ENCODE data around the gene KANK2.
"Not testable (repeated sequence)": the region's sequence is repeated elsewhere in the genome, so short reads cannot be mapped to it uniquely, and the experiment has no call there.

The KANK2 gene

DNA sequence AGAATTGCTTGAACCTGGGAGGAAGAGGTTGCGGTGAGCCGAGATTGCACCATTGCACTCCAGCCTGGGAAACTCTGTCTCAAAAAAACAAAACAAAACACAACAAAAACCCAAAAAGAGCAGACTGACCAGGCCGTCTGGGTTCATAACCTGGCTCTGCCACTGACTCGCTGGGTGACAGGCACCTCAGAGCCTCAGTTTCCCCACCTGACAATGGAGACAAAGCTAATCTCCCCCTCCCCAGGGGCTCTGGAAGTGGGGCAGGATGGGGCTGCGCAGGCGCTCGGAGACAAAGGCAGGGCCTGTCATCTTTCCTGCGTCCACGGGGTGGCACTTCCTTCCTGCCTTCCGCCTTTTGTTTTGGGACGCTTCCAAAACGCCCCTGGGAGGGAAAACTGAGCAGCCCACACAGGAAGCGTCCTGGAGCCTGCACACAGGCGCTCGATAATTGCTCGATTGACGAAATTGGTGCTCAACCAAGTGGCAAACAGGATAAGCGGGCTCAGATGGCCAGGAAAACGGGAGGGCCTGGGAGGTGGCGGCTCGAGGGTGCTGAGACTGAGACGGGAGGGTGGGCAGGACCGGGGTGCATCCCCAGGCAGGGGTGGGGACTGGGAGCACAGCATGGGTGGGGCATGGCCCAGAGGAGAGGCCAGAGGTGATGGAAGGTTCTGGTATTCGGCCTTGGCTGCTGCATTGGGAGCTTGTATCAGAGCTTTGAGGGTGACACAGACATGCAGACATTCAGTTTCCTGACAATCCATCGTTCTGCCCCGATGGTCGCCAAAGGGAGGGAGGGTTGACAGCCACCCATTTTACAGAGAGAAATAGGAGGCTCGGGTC is 59.6 kb downstream of the KANK2 start:
- peak; percentile 94 for DNase-seq

DNA sequence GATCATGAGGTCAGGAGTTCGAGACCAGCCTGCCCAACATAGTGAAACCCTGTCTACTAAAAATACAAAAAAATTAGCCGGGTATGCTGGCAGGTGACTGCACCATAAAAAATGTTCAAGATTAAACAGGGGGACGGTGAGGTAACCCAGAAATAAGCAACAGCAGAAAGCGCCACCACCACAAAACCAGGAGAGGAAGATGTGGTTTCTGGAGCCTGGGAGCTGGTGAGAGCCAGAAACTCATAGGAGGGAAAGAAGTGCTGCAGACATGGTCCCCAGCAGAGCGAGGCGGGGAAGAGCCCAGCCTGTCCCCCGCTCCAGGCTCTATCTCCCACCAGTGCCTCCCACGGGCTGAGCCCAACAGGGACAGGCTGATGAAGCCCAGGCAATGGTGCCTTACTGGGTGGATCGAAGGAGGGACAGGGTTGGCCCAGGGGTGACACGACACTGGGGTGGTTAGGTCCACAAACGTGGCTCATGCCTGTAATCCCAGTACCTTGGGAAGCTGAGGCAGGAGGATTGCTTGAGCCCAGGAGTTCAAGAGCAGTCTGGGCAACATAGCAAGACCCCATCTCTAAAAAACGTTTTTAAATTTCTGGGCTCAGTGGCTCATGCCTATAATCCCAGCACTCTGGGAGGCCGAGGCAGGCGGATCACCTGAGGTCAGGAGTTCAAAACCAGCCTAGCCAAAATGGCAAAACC is 60.8 kb downstream of the KANK2 start:
- no peak for DNase-seq

DNA sequence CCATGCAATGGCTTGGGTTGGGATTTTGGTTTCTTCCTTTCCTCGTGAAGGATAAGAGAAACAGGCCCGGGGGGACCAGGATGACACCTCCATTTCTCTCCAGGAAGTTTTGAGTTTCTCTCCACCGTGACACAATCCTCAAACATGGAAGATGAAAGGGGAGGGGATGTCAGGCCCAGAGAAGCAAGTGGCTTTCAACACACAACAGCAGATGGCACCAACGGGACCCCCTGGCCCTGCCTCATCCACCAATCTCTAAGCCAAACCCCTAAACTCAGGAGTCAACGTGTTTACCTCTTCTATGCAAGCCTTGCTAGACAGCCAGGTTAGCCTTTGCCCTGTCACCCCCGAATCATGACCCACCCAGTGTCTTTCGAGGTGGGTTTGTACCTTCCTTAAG is 65.9 kb downstream of the KANK2 start:
- DNase-seq = no peak

- peak; percentile 22 for DNase-seq
Measured at GRCh38 chr19:11130824-11131455, 66.4 kb downstream of the KANK2 start.

DNA sequence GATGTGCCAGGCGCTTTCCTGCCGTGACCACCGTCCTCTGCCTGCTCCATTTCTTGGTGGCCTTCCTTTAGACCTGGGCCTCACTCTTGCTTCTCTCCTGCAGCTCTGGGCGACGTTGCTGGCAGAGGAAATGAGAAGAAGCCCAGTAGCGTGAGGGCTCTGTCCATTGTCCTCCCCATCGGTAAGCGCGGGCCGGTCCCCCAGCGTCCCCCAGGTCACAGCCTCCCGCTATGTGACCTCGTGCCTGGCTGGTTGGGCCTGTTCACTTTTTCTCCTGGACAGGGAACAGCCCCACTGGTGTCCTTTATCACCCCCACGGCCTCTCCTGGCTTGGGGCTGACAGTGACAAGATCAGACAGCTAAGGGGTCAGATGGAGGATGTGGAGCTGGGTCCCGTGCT is 69.4 kb downstream of the KANK2 start:
- DNase-seq = no peak

- DNase-seq = peak; percentile 60
Measured at GRCh38 chr19:11125994-11126685, 71.2 kb downstream of the KANK2 start.

GRCh38 chr19:11124157-11124556 is 73.2 kb downstream of the KANK2 start:
- DNase-seq = not testable (repeated sequence)

DNA sequence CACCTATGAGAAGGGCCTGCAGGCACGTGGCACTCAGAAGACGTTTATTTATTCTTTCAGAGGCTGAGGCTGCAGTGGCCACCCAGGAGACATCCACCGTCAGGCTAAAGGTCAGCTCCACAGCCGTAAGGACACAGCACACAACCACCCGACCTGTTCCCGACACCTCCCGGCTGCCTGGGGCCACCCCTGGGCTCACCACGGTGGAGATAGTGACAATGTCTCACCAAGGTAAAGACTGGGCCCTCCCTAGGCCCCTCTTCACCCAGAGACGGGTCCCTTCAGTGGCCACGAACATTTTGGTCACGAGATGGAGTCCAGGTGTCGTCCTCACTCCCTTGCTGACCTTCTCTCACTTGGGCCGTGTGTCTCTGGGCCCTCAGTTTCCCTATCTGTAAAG is 74.2 kb downstream of the KANK2 start:
- no peak for DNase-seq

DNA sequence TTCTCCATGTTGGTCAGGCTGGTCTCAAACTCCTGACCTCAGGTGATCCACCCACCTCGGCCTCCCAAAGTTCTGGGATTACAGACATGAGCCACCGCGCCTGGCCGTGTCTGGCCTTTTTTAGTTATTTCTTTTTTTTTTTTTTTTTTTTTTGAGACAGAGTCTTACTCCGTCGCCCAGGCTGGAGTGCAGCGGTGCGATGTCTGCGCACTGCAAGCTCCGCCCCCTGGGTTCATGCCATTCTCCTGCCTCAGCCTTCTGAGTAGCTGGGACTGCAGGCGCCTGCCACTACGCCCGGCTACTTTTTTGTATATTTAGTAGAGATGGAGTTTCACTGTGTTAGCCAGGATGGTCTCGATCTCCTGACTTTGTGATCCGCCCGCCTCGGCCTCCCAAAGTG is 75.4 kb downstream of the KANK2 start:
- DNase-seq = not testable (repeated sequence)

DNA sequence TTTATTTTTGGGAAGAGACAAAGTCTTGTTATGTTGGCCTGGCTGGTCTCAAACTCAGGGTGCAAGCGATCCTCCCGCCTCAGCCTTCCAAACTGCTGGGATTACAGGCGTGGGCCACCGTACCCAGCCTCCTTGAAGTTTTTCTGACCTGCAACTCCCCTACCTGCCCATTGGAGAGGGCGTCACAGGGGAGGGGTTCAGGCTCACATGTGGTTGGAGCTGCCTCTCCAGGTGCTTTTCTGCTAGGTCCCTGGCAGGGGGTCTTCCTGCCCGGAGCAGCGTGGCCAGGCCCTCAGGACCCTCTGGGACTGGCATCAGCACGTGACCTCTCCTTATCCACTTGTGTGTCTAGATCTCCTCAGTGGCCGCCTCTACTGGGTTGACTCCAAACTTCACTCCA is 80.8 kb downstream of the KANK2 start:
- no peak for DNase-seq

DNA sequence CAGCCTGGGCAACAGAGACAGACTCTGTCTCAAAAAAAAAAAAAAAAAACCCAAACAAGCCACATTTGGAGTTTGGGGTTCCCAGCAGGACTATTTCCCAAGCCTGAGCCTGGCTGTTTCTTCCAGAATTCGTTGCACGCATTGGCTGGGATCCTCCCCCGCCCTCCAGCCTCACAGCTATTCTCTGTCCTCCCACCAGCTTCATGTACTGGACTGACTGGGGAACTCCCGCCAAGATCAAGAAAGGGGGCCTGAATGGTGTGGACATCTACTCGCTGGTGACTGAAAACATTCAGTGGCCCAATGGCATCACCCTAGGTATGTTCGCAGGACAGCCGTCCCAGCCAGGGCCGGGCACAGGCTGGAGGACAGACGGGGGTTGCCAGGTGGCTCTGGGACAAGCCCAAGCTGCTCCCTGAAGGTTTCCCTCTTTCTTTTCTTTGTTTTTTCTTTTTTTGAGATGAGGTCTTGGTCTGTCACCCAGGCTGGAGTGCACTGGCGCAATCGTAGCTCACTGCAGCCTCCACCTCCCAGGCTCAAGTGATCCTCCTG is 81.4 kb downstream of the KANK2 start:
- no peak for DNase-seq

GRCh38 chr19:11115042-11115441 is 82.3 kb downstream of the KANK2 start:
- no peak for DNase-seq

All from COR-L47 (cell line).